ENCODE data around the gene TCF23.
"Not testable (repeated sequence)": the region's sequence is repeated elsewhere in the genome, so short reads cannot be mapped to it uniquely, and the experiment has no call there.

Gene TCF23

GRCh38 chr2:27189989-27190388 lies 41.2 kb downstream of the TCF23 start:
- DNase-seq (ENCODE audit: low read depth), result no peak

- DNase-seq (ENCODE audit: low read depth), result no peak
Observed at GRCh38 chr2:27191070-27191829, 42.4 kb downstream of the TCF23 start.

GRCh38 chr2:27194538-27195354 lies 45.9 kb downstream of the TCF23 start:
- DNase-seq (ENCODE audit: low read depth), result no peak

GRCh38 chr2:27195799-27196198 lies 47.0 kb downstream of the TCF23 start:
- DNase-seq (ENCODE audit: low read depth), result not testable (repeated sequence)

GRCh38 chr2:27198068-27198467 lies 49.3 kb downstream of the TCF23 start:
- DNase-seq (ENCODE audit: low read depth), result not testable (repeated sequence)

GRCh38 chr2:27198627-27199026 lies 49.8 kb downstream of the TCF23 start:
- no peak for DNase-seq (ENCODE audit: low read depth)

GRCh38 chr2:27199241-27199640 lies 50.4 kb downstream of the TCF23 start:
- no peak for DNase-seq (ENCODE audit: low read depth)

GRCh38 chr2:27201675-27202074 lies 52.9 kb downstream of the TCF23 start:
- no peak for DNase-seq (ENCODE audit: low read depth)

GRCh38 chr2:27202854-27203253 lies 54.0 kb downstream of the TCF23 start:
- no peak for DNase-seq (ENCODE audit: low read depth)

GRCh38 chr2:27203741-27204140 lies 54.9 kb downstream of the TCF23 start:
- DNase-seq (ENCODE audit: low read depth), result no peak

- no peak for DNase-seq (ENCODE audit: low read depth)
Observed at GRCh38 chr2:27204566-27204965, 55.8 kb downstream of the TCF23 start.

GRCh38 chr2:27205206-27205605 lies 56.4 kb downstream of the TCF23 start:
- no peak for DNase-seq (ENCODE audit: low read depth)

- no peak for DNase-seq (ENCODE audit: low read depth)
Observed at GRCh38 chr2:27206346-27206745, 57.5 kb downstream of the TCF23 start.

Data from stimulated activated CD8-positive, alpha-beta memory T cell treated with anti-CD3 and anti-CD28 coated beads, Interleukin-7, amount 100 ng/mL, for 24 hours (primary cell).